Right renal pelvis (tissue), 4 donors: ENCODE measurements around the gene HSD11B1. TPM values are rescaled to one million over a fixed set of nuclear protein-coding genes. Genes with fewer than 3 reads are reported as not detected.
A peak's percentile ranks its signal among the peaks of the same experiment; 100 is the strongest.

Experiments used
- DNase-seq, 4 donors: peaks; one replicate each; pipeline ENCODE4 v3.0.0-alpha.2; 2013; ENCODE audit warnings: low read depth in 4 of 4, low spot score in 3 of 4, missing footprints in 1 of 4
- polyA plus RNA-seq, 4 donors: library from polyadenylated mRNA; unstranded; fragments of 120-200 nt; gene quantifications; one replicate each; pipeline ENCODE4 v1.2.1, GENCODE V29; 2013; ENCODE audit not compliant: insufficient read length in 4 of 4

HSD11B1 gene
- polyA plus RNA-seq, 4 donors = 0.27 to 0.46 (median 0.34) TPM

- no peak for DNase-seq
Observed at GRCh38 chr1:209751627-209752231, 47.1 kb downstream of the HSD11B1 start.

- no peak for DNase-seq
Observed at GRCh38 chr1:209752890-209753289, 48.2 kb downstream of the HSD11B1 start.

GRCh38 chr1:209755256-209755655 lies 50.6 kb downstream of the HSD11B1 start:
- DNase-seq = no peak

- DNase-seq = no peak
Observed at GRCh38 chr1:209755926-209756614, 51.4 kb downstream of the HSD11B1 start, which contains the start of gene TRAF3IP3. TSS of gene TRAF3IP3 (plus strand) at chr1:209756053. CDS start at chr1:209760040, 3,987 bp downstream.

GRCh38 chr1:209756615-209757445 lies 52.2 kb downstream of the HSD11B1 start:
- DNase-seq = no peak

GRCh38 chr1:209758400-209758799 lies 53.8 kb downstream of the HSD11B1 start:
- no peak for DNase-seq

GRCh38 chr1:209759829-209760359 lies 55.2 kb downstream of the HSD11B1 start:
- no peak for DNase-seq

GRCh38 chr1:209761011-209761635 lies 56.5 kb downstream of the HSD11B1 start:
- no peak for DNase-seq

- no peak for DNase-seq
Observed at GRCh38 chr1:209766051-209766450, 61.4 kb downstream of the HSD11B1 start.

- DNase-seq = no peak
Observed at GRCh38 chr1:209767096-209767495, 62.5 kb downstream of the HSD11B1 start.

- DNase-seq = no peak
Observed at GRCh38 chr1:209767706-209768105, 63.1 kb downstream of the HSD11B1 start.

GRCh38 chr1:209768354-209768774 lies 63.7 kb downstream of the HSD11B1 start:
- DNase-seq = no peak

GRCh38 chr1:209769171-209769904 lies 64.7 kb downstream of the HSD11B1 start:
- DNase-seq = peak in 1 of 4 donors; percentile 10

- no peak for DNase-seq
Observed at GRCh38 chr1:209769971-209770370, 65.3 kb downstream of the HSD11B1 start.

GRCh38 chr1:209770636-209771415 lies 66.2 kb downstream of the HSD11B1 start:
- DNase-seq = no peak

GRCh38 chr1:209772126-209772525 lies 67.5 kb downstream of the HSD11B1 start:
- DNase-seq = no peak

- no peak for DNase-seq
Observed at GRCh38 chr1:209774592-209774991, 69.9 kb downstream of the HSD11B1 start.

GRCh38 chr1:209775678-209776077 lies 71.0 kb downstream of the HSD11B1 start:
- DNase-seq = no peak

GRCh38 chr1:209777587-209777986 lies 72.9 kb downstream of the HSD11B1 start:
- no peak for DNase-seq
